ENCODE measurements around the gene TRIM46.

Gene TRIM46

DNA sequence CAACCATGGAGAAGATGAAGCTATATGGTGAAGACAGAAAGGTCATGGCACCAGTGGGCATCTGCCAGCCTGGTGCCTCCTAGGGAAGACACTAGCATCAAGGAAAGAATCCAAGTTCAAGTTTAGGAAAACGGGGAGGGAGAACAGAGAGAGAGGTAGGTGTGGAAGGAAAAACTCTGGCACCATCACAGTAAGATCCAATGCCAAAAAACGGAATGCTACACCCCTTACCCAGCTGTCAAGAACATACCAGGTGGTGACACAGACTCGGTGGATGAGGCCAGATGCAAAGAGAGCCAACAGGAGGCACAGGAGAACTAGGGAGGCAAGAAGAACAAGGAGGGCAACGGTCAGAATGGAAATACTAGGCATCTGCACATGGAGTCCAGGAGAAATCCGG, 4.1 kb upstream of the TRIM46 start:
- Histone ChIP-seq H3K4me3 (no peak overlapping the region), H3K27ac (no peak overlapping the region), H3K27me3 (peaks cover 0 to 20% of the 10 kb centered on the region in 2 donors), H3K9me3 (no peaks in the 10 kb centered on the region), H3K4me1 (peaks cover 3 to 38% (median 27%) of the 10 kb centered on the region in 4 donors), H3K36me3 (peaks cover 7 to 26% (median 22%) of the 10 kb centered on the region in 3 donors)
- no peak for DNase-seq
- TF ChIP-seq, protein P1, sequence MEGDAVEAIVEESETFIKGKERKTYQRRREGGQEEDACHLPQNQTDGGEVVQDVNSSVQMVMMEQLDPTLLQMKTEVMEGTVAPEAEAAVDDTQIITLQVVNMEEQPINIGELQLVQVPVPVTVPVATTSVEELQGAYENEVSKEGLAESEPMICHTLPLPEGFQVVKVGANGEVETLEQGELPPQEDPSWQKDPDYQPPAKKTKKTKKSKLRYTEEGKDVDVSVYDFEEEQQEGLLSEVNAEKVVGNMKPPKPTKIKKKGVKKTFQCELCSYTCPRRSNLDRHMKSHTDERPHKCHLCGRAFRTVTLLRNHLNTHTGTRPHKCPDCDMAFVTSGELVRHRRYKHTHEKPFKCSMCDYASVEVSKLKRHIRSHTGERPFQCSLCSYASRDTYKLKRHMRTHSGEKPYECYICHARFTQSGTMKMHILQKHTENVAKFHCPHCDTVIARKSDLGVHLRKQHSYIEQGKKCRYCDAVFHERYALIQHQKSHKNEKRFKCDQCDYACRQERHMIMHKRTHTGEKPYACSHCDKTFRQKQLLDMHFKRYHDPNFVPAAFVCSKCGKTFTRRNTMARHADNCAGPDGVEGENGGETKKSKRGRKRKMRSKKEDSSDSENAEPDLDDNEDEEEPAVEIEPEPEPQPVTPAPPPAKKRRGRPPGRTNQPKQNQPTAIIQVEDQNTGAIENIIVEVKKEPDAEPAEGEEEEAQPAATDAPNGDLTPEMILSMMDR (IDR thresholded peaks at IDR 0.05): no peak
- intact Hi-C loops (cut with DNase I; ENCODE audit: low total_unique reads): no loop called here

DNA sequence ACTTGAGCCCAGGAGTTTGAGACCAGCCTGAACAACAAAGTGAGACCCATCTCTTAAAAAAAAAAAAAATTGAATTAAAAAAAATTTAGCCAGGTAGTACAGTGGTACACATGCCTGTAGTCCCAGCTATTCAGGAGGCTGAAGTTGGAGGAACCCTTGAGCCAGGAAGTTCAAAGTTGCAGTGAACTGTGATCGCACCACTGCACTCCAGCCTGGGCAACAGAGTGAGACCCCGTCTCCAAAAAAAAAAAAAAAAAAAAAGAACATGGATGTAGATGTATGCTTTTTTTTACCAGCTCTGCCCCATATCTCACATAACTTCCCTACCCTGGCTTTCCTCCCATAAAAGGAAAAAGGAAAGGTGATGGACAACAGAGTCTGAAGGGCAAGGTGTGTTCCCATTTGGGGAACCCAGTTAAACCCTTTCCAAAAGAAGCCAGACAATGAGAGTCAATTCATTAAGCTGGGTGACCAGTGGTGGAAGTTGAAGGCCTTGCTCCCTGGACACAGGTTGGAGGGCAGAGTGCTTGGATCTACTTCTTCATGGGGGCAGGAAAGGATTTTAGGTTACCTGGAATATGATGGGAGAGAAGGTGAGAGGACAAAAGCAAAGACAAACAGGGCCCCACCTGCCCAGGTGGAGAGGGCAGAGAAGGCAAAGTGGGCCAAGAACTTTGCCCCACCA, 3.4 kb upstream of the TRIM46 start:
- intact Hi-C loops (cut with DNase I; ENCODE audit: low total_unique reads): no loop called here
- peak in 1 of 2 donors; percentile 7 for DNase-seq
- H3K27ac ChIP-seq: no peak overlapping the region
- H3K36me3 ChIP-seq: peaks cover 7 to 26% (median 22%) of the 10 kb centered on the region in 3 donors
- H3K27me3 ChIP-seq: peaks cover 0 to 27% of the 10 kb centered on the region in 2 donors
- no peaks in the 10 kb centered on the region for H3K9me3 ChIP-seq
- no peak overlapping the region for H3K4me3 ChIP-seq
- H3K4me1 ChIP-seq: peaks cover 3 to 43% (median 29%) of the 10 kb centered on the region in 4 donors
- TF ChIP-seq, protein P1 (IDR thresholded peaks at IDR 0.05): no peak

DNA sequence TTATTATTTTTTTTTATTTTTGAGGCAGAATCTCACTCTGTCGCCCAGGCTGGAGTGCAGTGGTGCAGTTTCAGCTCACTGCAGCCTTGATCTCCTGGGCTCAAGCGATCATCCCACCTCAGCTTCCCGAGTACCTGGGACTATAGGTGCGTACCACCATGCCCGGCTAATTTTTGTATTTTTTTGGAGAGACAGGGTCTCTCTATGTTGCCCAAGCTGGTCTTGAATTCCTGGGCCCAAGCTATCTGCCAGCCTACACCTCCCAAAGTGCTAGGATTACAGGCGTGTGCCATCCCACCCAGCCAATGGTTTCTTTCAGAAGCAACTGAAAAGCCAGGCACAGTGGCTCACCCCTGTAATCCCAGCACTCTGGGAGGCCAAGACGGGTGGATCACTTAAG, 2.8 kb upstream of the TRIM46 start:
- DNase-seq: no peak
- intact Hi-C loops (cut with DNase I; ENCODE audit: low total_unique reads): no loop called here
- no peaks in the 10 kb centered on the region for H3K9me3 ChIP-seq
- peaks cover 7 to 26% (median 22%) of the 10 kb centered on the region in 3 donors for H3K36me3 ChIP-seq
- TF ChIP-seq, protein P1 (IDR thresholded peaks at IDR 0.05): no peak
- H3K27me3 ChIP-seq: peaks cover 0 to 31% of the 10 kb centered on the region in 2 donors
- H3K4me3 ChIP-seq: no peak overlapping the region
- H3K4me1 ChIP-seq: peaks cover 3 to 43% (median 29%) of the 10 kb centered on the region in 4 donors
- H3K27ac ChIP-seq: no peak overlapping the region

DNA sequence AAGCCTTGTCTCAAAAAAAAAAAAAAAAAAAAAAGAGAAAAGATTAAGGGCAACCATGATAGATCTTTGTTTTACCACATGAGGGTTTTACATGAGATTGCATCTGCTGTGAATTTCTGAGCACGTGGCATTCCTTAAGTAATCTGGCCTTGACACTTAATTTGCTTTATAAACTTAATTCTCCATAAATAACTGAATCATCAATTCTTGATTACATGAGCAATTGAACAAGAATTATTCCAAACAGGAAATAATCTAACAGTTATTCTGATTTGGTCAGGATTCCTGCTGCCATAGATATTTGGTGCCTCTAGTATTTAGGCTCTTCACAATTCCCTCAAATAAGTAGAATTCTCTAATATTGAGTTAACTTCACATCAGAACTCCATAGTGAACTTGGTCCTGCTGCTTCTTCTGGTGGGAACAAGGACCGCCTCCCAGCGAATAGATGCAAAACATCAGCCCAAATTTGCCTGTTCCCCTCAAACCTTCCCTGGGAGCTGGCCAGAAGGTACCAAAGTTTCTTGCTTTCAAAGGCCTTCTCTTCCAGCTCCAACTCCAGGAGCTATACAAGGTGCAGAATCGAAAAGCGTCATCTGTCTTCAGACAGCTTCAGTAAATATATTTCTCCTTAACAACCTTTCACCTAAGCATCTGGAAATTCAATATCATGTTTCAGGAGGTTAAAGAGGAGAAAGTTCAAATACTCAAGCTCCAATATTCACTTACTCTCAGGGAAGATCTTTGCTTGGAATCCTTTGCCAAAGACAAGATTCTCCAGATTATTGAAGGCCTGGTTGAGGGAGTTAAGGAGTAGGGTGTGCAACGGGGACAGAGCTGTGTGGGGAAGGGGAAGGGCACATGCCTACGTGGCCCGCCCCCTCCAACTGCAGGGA, 1.6 kb upstream of the TRIM46 start:
- DNase-seq: peak in 1 of 2 donors; percentile 12
- peaks cover 0 to 24% of the 10 kb centered on the region in 2 donors for H3K27me3 ChIP-seq
- peaks cover 3 to 40% (median 26%) of the 10 kb centered on the region in 4 donors for H3K4me1 ChIP-seq
- H3K36me3 ChIP-seq: peaks cover 7 to 26% (median 22%) of the 10 kb centered on the region in 3 donors
- peak overlapping the region; percentile 89 to 94 for H3K27ac ChIP-seq
- intact Hi-C loops (cut with DNase I; ENCODE audit: low total_unique reads): no loop called here
- no peaks in the 10 kb centered on the region for H3K9me3 ChIP-seq
- peak overlapping the region; percentile 79 to 80 for H3K4me3 ChIP-seq
- TF ChIP-seq, protein P1 (IDR thresholded peaks at IDR 0.05): no peak

DNA sequence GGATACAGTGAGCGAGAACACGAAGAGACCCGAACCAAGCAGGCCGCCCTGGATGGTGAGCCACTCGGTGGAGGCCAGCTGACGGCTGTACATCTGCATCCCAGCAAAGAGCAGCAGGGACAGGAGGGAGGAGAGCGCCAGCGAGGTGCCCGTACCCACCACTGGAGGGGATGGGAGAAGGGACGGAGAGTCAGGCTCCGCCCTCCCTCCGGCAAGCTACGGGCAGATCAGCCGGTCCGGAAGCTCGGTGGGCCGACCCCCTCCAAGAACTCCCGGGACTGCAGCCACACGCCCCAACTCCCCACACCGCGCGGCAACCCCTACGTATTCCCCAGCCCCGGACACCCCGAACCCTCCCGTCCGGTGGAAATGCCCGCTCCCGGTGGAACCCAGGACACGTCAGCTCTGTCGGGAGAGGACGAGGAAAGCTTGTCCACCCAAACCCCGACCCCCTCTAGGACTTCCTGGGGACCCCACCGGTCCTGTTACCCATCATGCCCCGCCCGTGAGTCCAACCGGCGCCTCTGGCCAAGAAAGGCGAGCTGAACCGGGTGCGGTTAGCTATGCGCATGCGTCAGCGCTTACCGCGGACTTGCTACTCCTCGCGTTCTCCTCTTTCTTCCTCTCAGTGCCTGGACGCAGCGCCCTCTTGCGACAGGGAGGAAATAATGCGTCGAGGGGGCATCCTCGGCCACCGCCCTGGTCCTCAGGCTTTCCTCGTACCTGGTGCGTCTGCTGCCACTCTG, 744 bp upstream of the TRIM46 start, which contains the start of gene KRTCAP2:
Gene KRTCAP2 (minus strand): TSS at position 573 of the 746 bp plus-strand sequence. CDS start 80 bp downstream, at position 493.
- intact Hi-C loops (cut with DNase I; ENCODE audit: low total_unique reads): no loop called here
- peaks cover 7 to 26% (median 22%) of the 10 kb centered on the region in 3 donors for H3K36me3 ChIP-seq
- H3K4me1 ChIP-seq: peaks cover 0 to 36% (median 20%) of the 10 kb centered on the region in 4 donors
- H3K9me3 ChIP-seq: no peaks in the 10 kb centered on the region
- H3K4me3 ChIP-seq: peak within 1 kb of the TSS; percentile 79 to 80
- H3K27ac ChIP-seq: peak within 1 kb of the TSS; percentile 89 to 94
- peak; percentile 94 to 97 for DNase-seq
- TF ChIP-seq, protein P1 (IDR thresholded peaks at IDR 0.05): peak; percentile 93 to 94
- H3K27me3 ChIP-seq: peaks cover 0 to 20% of the 10 kb centered on the region in 2 donors
